HT1080 (cell line): Measurements from ENCODE around the gene JADE2. TPM values are rescaled to one million over a fixed set of nuclear protein-coding genes. Genes with fewer than 3 reads are reported as not detected.
A peak's percentile ranks its signal among the peaks of the same experiment; 100 is the strongest.

Experiments
- DNase-seq: peaks from one replicate; pipeline ENCODE4 v3.0.0-alpha.2; 2015; ENCODE audit warnings: low read depth
- total RNA-seq: library from RNA; depleted of rRNA; stranded (reverse); fragments of >200 nt; shearing (Covaris generic); gene quantifications from 2 replicates; pipeline ENCODE4 v1.2.3, GENCODE V29; 2014

JADE2 gene
- total RNA-seq, 1 experiment from 2014 or later, result 46.9 TPM

DNA sequence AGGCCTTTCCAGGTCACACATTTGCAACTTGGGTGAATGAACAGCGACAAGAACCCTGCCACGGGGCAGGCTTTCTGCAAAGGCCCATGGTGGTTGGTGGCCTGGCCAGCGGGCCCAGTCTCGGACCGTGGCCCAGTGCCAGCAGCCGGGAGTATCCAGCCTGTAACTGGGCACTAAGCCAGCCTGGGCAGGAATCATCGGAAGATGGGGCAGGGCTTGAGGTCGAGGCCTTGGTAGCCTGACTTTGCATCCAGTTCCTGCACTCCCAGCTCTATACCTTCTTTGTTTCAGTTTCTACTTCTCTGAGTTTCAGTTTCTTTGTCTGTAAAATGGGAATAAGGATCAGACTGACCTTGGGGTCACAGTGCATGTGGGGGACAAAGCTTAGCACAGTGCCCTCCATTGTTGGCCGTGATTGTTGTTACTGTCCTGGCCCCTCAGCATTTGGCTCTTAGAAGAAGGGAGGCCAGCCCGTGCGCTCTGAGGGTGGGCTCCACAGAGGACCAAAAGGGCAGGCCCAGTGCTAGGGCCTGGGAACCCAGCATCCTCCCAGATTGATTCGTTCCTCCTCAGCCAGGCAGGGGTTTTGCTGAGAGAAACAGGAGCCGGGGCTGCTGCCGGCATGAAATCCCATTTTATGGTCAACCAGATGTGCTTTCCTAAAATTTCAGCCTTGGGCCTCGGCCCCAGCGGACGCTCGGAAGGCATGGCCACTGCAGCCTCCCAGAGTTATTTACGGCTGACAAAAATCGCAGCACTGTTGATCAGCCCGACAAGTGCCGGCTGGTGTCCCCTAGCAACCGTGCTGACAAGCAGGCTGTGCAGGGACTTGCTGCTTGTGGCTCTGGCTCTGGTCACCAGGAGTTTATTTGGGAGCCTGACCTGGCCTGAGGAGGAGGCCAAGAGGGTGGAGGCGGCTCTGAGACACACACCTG, 43.6 kb downstream of the JADE2 start:
- peak; percentile 43 for DNase-seq

DNA sequence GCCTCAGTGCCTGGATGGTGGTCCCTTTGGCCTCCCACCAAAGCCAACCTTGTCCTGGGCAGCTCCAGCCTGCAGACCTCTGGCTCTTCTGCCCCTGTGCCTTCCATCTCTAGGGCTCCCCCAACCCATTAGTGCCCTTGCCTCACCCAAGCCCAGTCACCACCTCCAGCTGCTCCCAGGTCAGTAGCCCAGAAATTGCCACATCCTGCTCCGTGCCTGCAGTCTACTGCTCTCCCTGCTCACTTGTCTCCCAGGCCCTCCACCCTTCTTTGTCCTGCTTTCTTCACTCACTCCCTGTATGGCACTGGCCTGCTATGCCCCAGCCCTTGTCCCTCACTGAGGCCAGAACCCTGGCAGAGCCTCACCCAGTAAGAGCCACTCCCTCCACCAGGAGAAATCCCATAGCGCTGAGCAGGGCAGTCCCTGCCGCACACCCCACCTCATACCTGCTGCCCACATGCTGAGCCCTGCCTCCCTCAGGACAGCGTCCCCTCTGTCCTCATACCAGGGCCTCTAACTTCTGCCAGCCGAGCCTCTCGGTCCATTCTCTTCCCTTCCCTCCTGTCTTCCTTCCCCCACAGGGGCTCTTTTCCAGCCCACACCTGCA, 44.4 kb downstream of the JADE2 start:
- DNase-seq, result no peak

DNA sequence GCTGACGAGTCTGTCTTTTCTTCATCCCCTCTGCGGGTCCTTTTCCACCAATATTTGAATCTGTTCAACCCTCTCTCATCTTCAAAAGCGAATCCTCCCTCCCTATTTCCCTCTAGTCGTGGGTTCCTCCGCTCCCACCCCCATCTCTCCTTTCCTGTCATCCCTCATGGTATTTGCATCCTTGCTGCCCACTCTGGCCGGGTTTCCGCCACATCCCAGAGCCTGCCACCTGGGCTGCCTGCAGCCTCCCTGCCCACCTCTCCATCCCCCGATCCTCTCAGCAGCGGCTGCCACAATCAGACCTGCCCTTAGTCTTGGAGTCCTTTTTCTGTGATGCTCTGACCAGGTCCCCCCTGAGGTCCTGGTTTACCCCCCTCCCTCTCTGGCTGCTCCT, 44.9 kb downstream of the JADE2 start:
- DNase-seq, result no peak

DNA sequence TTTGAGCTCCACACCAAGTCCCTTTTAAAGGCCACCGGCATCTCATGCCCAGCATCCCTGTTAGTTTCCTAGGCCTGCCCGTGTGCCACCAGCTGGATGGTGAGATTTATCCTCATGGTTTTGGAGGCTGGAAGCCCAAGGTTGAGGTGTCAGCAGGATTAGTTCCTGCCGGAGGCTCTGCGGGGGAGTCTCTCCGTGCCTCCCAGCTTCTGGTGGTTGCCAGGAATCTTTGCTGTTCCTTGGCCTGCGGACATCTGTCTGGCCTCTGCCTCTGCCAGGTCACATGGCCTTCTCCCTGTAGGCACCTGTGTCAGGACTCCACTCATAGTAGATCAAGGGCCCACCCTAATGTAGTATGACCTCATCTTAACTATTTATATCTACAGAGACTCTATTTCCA, 45.4 kb downstream of the JADE2 start:
- DNase-seq, result no peak

DNA sequence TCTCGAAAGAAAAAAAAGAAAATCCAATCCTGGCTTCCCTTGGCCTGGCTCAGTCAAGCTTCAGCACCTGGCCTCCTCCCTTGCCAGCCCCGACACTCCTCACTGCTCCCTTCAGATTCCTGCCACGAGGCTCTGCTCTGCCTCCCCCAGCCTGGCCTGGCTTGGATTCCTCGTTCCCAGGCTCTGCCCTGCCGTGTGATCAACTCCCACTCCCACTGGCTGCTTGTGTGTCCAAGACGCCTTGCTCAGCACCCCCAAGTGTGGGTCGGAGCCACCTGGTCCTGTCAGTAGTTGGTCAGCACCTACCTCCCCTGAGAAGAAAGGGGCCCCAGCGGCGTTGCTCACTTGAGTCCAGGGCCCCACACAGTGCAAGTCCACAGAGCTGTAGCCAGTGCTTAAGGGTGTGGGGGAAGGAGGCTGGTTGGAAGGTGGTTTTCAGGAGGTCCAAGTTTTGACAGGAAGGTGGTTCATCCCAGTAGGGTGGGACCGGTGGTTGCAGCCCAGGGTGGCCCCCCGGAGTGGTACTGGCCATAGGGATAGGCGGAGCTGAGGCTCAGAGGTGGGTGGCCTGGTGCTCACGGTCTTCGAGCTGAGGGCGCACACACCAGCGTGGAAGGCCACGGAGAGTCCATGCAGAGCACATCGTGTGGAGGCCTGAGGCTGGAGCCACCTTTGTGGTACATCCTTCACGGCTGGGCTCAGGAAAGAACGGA, 46.4 kb downstream of the JADE2 start:
- no peak for DNase-seq

DNA sequence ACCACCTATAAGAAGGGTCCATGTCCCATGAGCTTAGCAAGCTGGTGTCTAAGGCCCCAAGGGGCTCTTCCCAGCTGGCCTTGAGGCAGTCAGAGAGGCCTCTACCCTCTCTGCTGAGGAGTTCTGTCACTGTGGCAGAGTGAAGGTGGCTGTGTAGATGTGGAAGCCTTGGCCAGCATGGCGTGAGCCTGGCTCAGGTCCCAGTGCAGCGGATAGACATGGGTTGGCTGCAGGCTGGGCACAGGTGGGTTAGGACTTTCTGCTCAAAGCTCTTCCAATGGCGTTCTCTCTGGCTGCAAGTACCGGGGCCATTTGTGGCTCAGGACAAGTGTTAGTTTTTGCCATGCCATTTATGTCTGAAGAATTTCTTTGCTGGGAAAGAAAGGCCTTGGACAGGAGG, 47.3 kb downstream of the JADE2 start:
- DNase-seq, result no peak

DNA sequence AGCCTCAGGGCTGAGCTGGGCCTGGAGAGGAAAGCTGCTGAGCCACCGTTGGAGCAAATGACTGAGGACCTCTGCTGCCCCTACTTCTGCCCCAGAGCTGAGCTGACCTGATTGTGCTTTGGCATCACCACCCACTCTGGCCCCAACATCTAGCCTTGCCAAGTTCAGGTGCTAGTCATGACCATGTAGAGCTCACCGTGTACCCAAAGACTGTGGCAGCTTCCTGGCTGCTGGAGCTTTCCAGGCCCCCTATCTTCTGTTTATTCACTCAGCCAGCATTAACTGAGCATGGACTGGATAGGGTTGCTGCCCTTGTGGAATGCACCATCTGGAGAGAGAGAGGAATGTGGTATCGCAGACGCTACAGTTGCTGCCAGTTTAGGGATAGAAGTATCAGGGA, 49.1 kb downstream of the JADE2 start:
- DNase-seq, result no peak

DNA sequence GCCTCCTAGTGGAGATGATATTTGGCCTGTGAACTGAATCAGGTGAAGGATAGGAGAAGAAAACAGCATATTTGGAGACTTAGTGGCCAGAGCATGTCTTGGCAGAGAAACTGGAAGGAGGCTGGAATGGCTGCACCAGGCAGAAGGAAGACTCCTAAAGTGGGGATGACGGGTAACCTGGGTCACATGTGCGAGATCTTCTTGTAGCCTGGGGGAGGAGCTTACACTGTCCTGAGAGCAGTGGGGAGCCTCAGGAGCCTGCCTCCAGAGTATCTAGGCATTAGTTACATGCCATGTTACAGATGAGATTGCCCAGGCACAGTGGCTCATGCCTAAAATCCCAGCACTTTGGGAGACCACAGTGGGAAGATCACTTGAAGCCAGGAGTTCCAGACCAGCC, 49.8 kb downstream of the JADE2 start:
- no peak for DNase-seq

DNA sequence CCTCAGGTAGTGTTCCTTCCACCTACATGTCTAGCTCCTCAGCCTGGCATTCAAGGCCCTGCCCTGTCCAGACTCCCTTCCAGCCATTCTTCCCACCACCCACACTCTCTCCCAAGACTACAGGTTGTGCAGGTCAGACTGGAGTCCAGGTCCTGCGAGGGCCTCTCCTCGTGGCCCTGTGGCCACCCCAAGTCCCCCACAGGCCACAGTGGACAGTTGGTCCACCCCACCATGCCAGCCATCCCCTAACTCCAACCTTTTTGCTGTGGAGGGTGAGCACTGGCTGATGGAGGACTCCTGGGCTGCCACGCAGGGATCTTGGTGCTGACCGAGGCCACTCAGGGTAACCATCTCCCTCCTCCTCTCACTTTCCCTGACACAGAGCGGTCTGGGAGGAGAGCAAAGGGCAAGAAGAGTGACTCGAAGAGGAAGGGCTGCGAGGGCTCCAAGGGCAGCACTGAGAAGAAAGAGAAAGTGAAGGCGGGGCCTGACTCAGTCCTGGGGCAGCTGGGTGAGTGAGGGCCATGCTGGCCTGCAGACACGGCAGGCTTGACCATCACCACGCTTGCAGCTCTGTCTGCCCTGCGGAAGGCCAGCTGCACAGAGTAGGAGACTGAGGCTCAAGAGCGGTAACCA, 51.0 kb downstream of the JADE2 start:
- no peak for DNase-seq

DNA sequence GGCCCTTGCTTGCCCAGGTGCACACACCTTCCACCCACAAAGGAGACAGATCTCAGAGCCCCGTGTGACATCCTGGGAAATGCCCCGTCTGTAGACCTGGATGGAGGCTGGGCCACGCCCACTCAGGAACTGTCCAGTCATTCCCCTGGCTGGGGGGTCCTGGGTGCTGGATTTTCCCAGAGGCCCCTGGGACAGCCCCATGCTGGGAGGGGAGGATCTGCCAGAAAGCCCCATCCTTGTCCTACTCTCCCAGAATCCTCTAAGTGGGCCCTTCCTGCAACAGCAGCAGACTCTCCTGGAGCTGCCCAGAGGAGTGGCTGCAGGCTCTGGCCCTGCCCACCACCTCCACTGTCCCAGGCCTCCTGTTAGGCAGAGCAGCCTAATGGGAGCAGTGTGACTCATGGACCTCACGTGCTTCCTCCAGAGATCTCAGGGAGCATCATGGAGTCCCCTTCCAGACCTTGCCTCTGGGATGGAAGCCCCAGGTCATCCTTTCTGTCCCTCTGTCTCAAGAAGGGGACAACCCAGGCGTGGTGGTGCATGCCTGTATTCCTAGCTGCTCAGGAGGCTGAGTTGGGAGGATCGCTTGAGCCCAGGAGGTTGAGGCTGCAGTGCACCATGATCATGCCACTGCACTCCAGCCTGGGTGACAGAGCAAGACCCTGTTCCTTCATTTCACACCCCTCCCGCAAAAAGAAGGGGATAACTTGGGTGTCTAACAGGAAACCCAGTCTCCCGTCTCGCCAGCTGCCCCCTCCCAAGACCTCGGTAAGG, 51.7 kb downstream of the JADE2 start:
- DNase-seq, result peak; percentile 89

DNA sequence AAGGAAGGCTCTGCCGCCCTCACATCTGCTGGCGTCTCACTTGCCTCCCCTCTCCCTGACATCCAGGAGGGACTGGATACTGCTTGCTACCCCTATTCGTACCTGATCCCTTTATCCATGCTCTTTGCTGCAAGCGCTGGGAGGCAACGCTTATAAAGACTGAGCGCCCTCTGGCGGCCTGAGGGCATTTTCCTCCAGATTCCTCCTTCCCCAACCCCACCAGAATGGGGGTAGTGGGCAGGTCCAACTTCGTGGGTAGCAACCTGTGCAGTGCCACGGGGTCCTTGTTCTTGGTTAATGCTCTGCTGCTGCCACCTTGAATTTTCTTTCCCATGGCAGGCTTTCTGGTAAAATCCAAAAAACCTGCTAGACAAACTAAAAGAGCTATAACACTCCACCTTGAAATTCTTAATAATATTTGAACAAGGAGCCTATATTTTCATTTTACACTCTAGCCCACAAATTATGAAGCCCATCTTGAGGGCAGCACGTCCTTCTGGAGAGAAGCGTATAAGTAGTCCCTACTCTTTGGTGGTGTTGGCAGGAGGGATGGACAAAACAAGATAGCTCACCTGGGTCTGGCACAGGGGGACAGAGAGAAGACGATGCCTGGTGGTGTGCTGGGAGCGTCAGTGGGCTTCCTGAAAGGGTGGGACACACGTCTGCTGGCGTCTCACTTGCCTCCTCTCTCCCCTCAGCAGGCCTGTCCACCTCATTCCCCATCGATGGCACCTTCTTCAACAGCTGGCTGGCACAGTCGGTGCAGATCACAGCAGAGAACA, 52.5 kb downstream of the JADE2 start:
- peak; percentile 77 for DNase-seq

DNA sequence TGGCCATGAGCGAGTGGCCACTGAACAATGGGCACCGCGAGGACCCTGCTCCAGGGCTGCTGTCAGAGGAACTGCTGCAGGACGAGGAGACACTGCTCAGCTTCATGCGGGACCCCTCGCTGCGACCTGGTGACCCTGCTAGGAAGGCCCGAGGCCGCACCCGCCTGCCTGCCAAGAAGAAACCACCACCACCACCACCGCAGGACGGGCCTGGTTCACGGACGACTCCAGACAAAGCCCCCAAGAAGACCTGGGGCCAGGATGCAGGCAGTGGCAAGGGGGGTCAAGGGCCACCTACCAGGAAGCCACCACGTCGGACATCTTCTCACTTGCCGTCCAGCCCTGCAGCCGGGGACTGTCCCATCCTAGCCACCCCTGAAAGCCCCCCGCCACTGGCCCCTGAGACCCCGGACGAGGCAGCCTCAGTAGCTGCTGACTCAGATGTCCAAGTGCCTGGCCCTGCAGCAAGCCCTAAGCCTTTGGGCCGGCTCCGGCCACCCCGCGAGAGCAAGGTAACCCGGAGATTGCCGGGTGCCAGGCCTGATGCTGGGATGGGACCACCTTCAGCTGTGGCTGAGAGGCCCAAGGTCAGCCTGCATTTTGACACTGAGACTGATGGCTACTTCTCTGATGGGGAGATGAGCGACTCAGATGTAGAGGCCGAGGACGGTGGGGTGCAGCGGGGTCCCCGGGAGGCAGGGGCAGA, 53.3 kb downstream of the JADE2 start:
- no peak for DNase-seq

DNA sequence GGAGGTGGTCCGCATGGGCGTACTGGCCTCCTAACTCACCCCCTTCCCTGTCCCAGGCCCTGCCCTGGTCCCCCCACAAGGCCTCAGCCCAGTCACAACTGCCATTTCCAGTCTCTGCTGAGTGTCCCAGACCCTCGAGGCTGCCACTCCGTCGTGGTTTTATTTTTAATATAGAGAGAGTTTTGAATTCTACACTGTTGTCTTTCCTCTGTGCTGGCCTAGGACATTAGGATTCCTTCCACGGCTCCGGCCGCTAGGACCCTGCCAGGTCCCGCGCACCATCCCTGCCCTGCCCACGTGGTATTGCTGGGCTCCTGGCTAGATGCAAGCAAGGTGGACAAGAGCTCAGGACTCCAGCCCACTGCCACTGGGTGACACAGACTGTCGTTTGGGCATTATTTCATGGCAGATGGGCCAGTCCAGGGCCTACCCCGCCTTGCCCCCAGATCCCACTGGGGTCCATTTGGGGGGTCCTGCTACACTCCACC, 53.9 kb downstream of the JADE2 start:
- no peak for DNase-seq

DNA sequence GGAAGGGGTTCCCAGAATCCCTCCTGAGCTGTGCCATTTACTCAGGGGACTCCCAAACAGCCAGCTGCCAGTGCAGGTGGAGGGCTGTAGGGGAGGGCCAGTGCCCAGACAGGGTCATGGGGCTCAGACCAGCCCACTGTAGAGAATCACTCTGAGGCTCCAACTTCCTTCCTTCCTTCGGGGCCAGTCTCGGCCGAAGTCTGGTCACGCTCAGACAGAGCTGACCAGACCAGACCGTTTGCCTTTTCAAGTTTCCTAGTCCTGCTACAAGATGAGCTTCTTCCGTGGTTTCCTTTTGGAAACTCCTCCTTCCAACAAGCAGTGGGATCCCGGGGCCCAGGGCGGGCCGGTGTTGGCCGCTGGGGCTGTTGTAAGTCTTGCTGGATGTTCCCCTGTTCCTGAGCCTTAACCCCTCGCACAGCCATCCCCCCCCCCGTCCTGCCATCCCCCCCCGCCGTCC, 54.6 kb downstream of the JADE2 start:
- no peak for DNase-seq

DNA sequence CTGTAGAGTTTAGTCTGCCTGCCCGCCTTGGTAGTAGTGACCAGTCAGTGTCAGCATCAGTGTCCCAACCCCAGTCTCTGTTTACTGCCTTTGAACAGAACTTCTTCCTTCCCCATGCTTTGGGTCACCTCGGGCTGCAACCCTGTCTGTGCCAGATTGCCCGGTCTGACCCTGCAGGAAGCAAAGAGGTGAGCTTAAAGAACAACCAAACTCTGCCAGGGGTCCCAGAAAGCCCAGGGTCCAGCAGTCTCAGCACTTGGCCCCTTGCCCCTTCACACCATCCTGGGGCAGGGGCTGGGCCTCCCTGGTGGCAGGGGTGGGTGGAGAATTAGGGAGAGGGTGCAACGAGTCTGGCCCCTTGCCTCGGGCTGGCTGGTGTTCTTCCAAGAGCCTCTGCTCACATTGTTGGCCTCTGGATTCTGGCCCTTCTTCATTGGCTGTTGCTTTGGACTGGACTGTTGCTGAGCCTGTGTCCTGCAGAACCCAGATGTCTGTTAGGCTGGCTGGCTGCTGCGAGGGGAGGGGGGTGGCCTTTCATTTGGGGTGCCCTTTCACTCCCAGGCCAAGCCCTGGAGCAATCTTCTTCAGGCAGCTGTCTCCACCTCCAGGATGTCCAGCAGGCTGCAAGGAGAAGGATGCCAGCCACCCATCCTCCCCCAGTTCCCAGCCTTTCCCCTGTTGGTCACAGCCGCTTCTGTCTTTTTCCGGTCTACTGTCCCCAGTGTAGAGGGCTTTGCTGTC, 55.9 kb downstream of the JADE2 start:
- no peak for DNase-seq

DNA sequence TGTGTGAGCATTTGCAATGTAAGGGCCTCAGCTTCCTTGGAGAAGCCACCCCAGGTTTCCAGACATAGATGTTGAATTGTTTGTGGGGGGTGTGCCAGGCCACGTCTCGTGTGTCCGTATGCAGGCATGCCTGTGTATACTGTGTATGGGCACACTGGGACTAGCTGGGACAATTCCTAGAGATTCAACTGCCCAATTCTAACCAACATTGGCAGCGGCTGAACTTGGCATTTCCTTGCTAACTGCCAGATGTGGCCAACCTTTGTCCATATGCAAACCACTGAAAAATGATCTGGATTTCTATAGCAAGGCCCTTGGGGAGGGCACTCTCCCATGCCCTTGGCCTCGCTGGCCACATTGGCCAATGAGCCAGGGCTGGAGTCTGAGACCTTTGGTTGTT, 56.8 kb downstream of the JADE2 start:
- no peak for DNase-seq

DNA sequence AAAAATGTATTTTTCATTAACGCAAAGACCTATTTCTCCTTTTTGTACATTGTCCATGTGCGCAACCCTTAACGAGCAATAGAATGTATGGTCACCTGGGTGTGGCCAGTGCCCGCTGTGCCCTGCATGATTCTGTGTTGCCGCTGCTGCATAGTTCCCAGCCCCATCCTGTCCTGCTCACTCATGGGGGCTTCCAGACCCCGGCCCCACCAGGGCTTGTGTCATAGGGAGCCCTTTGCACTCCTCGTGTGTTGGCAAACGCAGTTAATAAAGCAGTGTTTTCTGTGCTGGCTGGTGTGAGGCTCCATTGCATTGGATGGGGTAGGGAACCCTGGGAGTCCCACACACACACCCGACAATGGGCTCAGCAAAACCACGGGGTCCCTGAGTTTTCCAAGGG, 57.5 kb downstream of the JADE2 start:
- no peak for DNase-seq

DNA sequence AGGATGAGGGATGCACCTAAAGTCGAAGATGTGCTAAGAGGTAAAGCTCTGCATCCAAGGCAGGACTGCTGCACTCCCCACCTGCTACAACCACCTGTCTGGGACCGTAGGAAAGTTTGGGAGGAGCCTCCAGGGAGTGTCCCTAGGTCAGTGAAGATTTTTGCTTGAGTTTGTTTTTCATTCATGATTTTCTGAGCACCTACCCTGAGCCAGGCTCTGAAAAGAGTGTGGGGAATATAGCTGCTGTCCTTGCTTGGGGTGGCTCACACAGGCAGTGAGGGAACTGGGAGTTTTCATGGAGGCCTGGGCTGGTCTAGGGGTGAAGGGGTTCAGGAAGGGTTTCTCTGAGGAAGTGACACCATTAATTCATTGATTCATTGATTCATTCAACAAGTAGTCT, 58.3 kb downstream of the JADE2 start:
- no peak for DNase-seq

DNA sequence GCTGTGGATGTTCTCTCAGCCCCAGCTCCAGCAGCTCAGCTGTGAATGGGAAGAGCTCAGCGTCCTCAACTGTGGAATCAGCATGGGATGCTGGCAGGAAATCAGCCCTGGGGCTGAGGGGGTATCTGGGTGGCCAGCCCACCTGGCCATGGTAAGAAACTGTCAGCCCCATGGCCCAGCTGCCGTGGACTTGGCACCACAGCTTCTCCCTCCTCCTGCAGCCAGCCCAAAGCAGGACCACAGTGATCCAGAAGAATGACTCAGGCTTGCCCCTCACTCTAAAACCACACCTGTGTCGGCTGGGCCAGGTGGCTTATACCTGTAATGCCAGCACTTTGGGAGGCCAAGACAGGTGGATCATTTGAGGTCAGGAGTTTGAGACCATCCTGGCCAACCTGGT, 59.2 kb downstream of the JADE2 start:
- no peak for DNase-seq
